RWPE2 (cell line): Measurements from ENCODE around the gene EXOSC1.
A peak's percentile ranks its signal among the peaks of the same experiment; 100 is the strongest.

Experiments
- ATAC-seq: fragments of 200-7000 bp; cut with Tn5 transposase; 3 replicates; pipeline ENCODE4 v1.9.1; 2021; ENCODE audit warnings: low read depth
- DNase-seq: peaks from one replicate; pipeline ENCODE4 v3.0.0-alpha.2; 2020; ENCODE audit warnings: low spot score
- H3K27ac ChIP-seq: fragments of 450-650 bp; 2 replicates; pipeline ENCODE4 v1.5.1; 2017; ENCODE audit warnings: mild to moderate bottlenecking; ENCODE audit not compliant: poor library complexity, severe bottlenecking
- H3K27me3 ChIP-seq: fragments of 250-450 bp; sonication (Bioruptor Pico); 2 replicates; pipeline ENCODE4 v1.5.1; 2021; ENCODE audit warnings: mild to moderate bottlenecking, moderate library complexity; ENCODE audit not compliant: insufficient read depth, poor library complexity, severe bottlenecking
- H3K36me3 ChIP-seq: fragments of 250-450 bp; sonication (Bioruptor Pico); 2 replicates; pipeline ENCODE4 v1.5.1; 2020; ENCODE audit warnings: low read depth, mild to moderate bottlenecking, moderate library complexity
- H3K4me1 ChIP-seq: fragments of 250-450 bp; sonication (Bioruptor Pico); 2 replicates; pipeline ENCODE4 v1.5.1; 2021; ENCODE audit warnings: mild to moderate bottlenecking, moderate library complexity; ENCODE audit not compliant: insufficient read depth, poor library complexity, severe bottlenecking
- H3K4me3 ChIP-seq: fragments of 250-450 bp; sonication (Bioruptor Pico); 2 replicates; pipeline ENCODE4 v1.5.1; 2021; ENCODE audit warnings: mild to moderate bottlenecking, moderate library complexity; ENCODE audit not compliant: severe bottlenecking
- H3K9me3 ChIP-seq: fragments of 250-450 bp; sonication (Bioruptor Pico); 2 replicates; pipeline ENCODE4 v1.5.1; 2021; ENCODE audit warnings: mild to moderate bottlenecking, moderate library complexity; ENCODE audit not compliant: severe bottlenecking
- CTCF ChIP-seq: fragments of 450-650 bp; IDR thresholded peaks from one replicate; pipeline ENCODE4 v1.5.1; 2017; ENCODE audit warnings: mild to moderate bottlenecking, moderate library complexity; ENCODE audit not compliant: poor library complexity, severe bottlenecking

The EXOSC1 gene

DNA sequence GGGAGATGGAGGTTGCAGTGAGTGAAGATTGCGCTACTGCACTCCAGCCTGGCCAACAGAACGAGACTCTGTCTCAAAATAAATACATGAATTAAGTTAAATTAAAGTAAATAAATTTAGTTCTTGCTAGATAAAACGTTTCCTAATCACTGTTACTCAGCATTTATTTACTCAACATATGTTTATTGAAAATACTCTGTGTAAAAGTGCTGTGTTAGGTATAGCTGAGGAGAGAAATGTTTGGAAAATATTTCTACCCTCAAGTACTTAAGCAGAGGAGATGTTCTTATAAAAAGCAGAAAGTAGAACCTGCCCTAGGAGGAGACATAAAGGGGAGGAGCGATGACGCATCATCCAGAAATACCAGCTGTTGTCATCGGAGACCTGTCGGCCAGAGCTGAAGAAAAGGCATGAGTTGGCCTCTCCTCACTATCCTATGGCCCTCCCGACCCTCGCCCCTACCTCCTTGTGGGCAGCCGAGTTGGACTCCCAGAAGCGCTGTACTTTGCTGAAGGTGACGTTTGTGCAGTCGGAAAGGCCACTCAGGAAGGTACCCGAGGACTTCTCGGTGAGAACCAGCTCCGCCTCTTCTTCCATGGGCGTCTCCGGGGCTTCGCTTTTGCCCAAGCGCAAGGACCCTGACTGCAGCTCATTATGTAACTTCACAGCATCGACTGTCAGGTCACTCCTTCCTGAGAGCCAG, 45.8 kb downstream of the EXOSC1 start:
- H3K27me3 ChIP-seq, result no peaks in the 10 kb centered on the region
- peaks cover 40% of the 10 kb centered on the region for H3K36me3 ChIP-seq
- DNase-seq (no peak), ATAC-seq (peak; percentile 80)
- peak overlapping the region; percentile 57 for H3K4me3 ChIP-seq
- TF ChIP-seq CTCF, result no peak
- no peaks in the 10 kb centered on the region for H3K9me3 ChIP-seq
- peaks cover 8% of the 10 kb centered on the region for H3K4me1 ChIP-seq
- H3K27ac ChIP-seq, result peak overlapping the region; percentile 53

DNA sequence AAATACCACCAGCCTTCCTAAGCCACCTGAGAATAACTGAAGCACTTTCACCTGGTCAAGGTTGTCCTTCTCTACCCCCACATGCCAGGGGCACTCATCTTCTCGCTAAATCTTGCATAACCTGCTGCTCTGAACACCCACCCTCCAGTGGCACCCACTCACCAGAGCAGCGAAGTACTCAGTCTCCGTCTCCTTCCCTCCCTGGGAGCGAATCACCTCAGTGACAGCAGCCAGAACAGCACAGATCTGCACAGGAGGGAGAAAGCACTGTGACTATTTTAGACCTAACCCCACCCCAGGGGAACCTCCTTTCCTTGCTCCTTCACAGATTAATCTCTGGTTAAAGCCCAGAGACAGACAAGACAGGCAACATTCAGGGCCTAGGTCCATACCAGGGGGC, 49.8 kb downstream of the EXOSC1 start:
- no peak for ATAC-seq
- Histone ChIP-seq H3K27ac (no peak overlapping the region), H3K9me3 (no peaks in the 10 kb centered on the region), H3K4me1 (peaks cover 4% of the 10 kb centered on the region), H3K27me3 (no peaks in the 10 kb centered on the region), H3K4me3 (no peak overlapping the region), H3K36me3 (peaks cover 71% of the 10 kb centered on the region)
- DNase-seq, result no peak
- TF ChIP-seq CTCF, result no peak

- no peaks in the 10 kb centered on the region for H3K4me1 ChIP-seq
- H3K36me3 ChIP-seq, result peaks cover 71% of the 10 kb centered on the region
- H3K4me3 ChIP-seq, result no peak overlapping the region
- DNase-seq (no peak), ATAC-seq (no peak)
- H3K27ac ChIP-seq, result no peak overlapping the region
- no peak for TF ChIP-seq CTCF
- H3K9me3 ChIP-seq, result no peaks in the 10 kb centered on the region
- H3K27me3 ChIP-seq, result no peaks in the 10 kb centered on the region
Observed at GRCh38 chr10:97393034-97393573, 52.7 kb downstream of the EXOSC1 start.

GRCh38 chr10:97390091-97390490, 55.7 kb downstream of the EXOSC1 start:
- H3K27ac ChIP-seq, result no peak overlapping the region
- no peaks in the 10 kb centered on the region for H3K27me3 ChIP-seq
- DNase-seq (no peak), ATAC-seq (no peak)
- no peak for TF ChIP-seq CTCF
- no peaks in the 10 kb centered on the region for H3K4me1 ChIP-seq
- peaks cover 67% of the 10 kb centered on the region for H3K36me3 ChIP-seq
- H3K9me3 ChIP-seq, result no peaks in the 10 kb centered on the region
- H3K4me3 ChIP-seq, result no peak overlapping the region

DNA sequence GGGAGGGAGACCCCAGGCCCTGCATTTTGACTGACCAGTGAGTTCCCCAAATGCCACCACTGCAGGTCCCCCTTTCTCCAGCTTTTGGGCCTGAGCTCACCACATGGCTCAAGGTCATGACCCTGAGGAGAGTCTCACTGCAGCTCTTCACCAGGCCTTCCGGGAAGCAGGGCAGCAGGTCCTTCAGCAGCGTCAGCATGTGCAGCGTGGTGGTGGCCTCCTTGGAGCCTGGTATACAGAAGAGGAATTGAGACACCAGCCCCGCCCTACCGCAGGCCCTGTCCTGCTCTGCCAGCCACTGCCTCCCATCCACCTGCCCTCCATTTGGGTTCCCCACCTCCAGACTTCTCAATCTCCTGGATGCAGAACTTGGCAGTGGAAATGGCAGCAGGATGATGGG, 57.7 kb downstream of the EXOSC1 start:
- peaks cover 52% of the 10 kb centered on the region for H3K36me3 ChIP-seq

More for the DNA sequence above, 57.7 kb downstream of the EXOSC1 start:
- Histone ChIP-seq H3K27me3 (no peaks in the 10 kb centered on the region), H3K4me3 (no peak overlapping the region), H3K27ac (no peak overlapping the region), H3K4me1 (no peaks in the 10 kb centered on the region), H3K9me3 (no peaks in the 10 kb centered on the region)
- DNase-seq (no peak), ATAC-seq (no peak)
- no peak for TF ChIP-seq CTCF
